HFFc6 (cell line): ENCODE results near the gene RNU6-1. TPM values are rescaled to one million over a fixed set of nuclear protein-coding genes. Genes with fewer than 3 reads are reported as not detected.

Experiments used
- DNase-seq: peaks from one replicate; pipeline ENCODE4 v3.0.0-alpha.2; 2018
- H3K27ac Mint-ChIP-seq: 2 replicates; pipeline ENCODE4 v1.8.0; 2020; ENCODE audit warnings: mild to moderate bottlenecking, mixed read lengths
- H3K27me3 Mint-ChIP-seq: 2 replicates; pipeline ENCODE4 v1.8.0; 2021; ENCODE audit warnings: mild to moderate bottlenecking, moderate library complexity, mixed read lengths; ENCODE audit not compliant: insufficient read depth
- H3K36me3 Mint-ChIP-seq: 2 replicates; pipeline ENCODE4 v1.8.0; 2021; ENCODE audit warnings: low read depth, mixed read lengths
- H3K4me1 Mint-ChIP-seq: 2 replicates; pipeline ENCODE4 v1.8.0; 2020; ENCODE audit warnings: low read depth, mixed read lengths
- H3K4me3 Mint-ChIP-seq: 2 replicates; pipeline ENCODE4 v1.8.0; 2020; ENCODE audit warnings: mild to moderate bottlenecking, moderate library complexity, mixed read lengths
- H3K9me3 Mint-ChIP-seq: 2 replicates; pipeline ENCODE4 v1.8.0; 2020; ENCODE audit warnings: mild to moderate bottlenecking, mixed read lengths
- total RNA-seq, 6 experiments: library from RNA; stranded (reverse); fragmentation: NEBNext Ultra II Directional; extraction: Animal tissue kit (Norgen Biotek cat#: 25700); gene quantifications; 2 replicates in 1 of 6; 3 replicates in 5 of 6; pipeline ENCODE4 v1.2.3, GENCODE V29; 2021
- TF ChIP-seq, protein P1 (sequence below): fragments of 200-600 bp; sonication (generic); IDR thresholded peaks from 2 replicates; pipeline ENCODE4 v1.5.0; 2021; ENCODE audit warnings: antibody characterized with exemption, mild to moderate bottlenecking

RNU6-1 gene
- total RNA-seq, 6 experiments from 2014 or later: not detected

DNA sequence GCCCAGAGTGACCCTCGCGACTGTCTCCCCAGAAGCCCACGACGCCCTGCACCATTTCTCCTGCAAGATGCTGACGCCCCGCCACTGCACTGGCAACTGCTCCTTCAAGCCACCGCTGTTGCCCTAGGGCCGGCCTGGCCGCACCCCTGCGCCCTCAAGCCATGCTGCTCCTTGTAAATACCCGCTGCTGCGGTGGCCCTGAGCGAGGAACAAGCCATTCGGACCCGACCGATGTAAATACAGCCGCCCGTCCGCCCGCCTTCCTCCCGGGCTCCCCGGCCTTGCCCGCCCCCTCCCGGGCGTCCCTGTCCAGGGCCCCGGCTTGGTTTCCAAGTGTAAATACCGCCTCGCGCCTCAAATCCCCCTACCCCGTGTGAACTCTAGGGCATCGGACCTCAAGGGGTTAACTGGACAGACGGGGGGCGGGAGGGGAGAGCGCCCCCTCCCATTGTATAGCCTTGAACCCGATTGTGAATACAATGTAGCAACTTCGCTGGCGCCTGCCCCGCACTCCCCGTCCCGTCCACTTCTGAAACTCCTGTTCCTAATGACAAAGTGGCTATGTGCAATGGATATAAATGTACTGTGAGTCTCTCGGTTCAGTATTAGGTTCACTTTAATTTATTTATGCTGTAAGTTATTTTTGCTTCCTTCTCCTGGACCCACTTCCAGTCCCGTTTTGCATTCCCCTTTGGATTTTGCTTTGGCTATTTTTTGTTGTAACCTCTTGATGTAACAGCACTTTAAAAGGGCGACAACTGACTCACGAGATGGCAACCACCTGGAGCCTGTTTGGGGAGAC, 5.9 kb downstream of the RNU6-1 start:
- H3K4me3 Mint-ChIP-seq: peak overlapping the region; percentile 82
- no peaks in the 10 kb centered on the region for H3K9me3 Mint-ChIP-seq
- H3K27ac Mint-ChIP-seq: no peak overlapping the region
- H3K36me3 Mint-ChIP-seq: no peaks in the 10 kb centered on the region
- peaks cover 27% of the 10 kb centered on the region for H3K4me1 Mint-ChIP-seq
- H3K27me3 Mint-ChIP-seq: peaks cover 46% of the 10 kb centered on the region
- DNase-seq: no peak
- TF ChIP-seq, protein P1, sequence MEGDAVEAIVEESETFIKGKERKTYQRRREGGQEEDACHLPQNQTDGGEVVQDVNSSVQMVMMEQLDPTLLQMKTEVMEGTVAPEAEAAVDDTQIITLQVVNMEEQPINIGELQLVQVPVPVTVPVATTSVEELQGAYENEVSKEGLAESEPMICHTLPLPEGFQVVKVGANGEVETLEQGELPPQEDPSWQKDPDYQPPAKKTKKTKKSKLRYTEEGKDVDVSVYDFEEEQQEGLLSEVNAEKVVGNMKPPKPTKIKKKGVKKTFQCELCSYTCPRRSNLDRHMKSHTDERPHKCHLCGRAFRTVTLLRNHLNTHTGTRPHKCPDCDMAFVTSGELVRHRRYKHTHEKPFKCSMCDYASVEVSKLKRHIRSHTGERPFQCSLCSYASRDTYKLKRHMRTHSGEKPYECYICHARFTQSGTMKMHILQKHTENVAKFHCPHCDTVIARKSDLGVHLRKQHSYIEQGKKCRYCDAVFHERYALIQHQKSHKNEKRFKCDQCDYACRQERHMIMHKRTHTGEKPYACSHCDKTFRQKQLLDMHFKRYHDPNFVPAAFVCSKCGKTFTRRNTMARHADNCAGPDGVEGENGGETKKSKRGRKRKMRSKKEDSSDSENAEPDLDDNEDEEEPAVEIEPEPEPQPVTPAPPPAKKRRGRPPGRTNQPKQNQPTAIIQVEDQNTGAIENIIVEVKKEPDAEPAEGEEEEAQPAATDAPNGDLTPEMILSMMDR: peak; percentile 79

DNA sequence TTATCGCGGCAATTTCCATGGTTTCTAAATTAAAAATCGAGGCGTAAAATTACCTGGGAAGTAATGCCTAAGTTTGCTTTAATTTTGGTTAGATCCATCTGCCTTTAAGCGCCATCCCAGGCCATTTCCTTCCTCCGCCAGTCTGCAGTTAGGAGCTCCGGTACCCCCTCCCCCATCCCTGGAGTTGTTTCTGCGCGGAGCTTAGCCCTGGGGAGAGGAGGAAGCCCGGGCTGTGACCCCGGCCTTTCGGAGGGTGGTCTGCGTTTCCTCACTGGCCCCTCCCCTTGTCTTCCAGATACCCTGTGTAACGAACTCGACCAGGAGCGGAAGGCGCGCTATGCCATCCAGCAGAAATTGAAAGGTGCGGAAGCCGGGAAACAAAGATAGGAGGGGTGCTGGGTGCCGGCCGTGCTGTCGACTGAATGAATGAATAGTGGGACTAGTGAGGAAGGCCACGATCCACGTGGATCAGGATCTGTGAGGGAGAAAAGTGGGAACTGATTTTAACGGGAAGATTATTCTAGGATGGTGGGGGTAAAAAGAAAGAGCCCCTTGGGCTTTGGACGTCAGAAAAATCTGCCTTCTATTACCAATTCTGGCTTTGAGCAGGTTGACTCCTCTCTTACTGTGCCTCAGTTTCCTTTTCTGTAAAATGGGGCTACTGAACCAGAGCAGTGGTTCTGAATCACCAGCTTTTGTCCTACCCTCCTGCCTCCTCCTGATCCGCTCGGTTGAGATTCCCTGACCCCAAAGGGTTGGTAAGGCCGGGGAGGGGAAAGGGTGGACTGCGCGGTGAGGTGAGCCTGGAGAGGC, 6.7 kb downstream of the RNU6-1 start:
- no peaks in the 10 kb centered on the region; the same call in 1 of the 2 replicates for H3K9me3 Mint-ChIP-seq
- DNase-seq: no peak
- H3K27ac Mint-ChIP-seq: no peak overlapping the region
- TF ChIP-seq, protein P1: no peak
- H3K36me3 Mint-ChIP-seq: no peaks in the 10 kb centered on the region
- H3K4me1 Mint-ChIP-seq: peaks cover 27% of the 10 kb centered on the region
- peak overlapping the region; percentile 82 for H3K4me3 Mint-ChIP-seq
- H3K27me3 Mint-ChIP-seq: peaks cover 53% of the 10 kb centered on the region

DNA sequence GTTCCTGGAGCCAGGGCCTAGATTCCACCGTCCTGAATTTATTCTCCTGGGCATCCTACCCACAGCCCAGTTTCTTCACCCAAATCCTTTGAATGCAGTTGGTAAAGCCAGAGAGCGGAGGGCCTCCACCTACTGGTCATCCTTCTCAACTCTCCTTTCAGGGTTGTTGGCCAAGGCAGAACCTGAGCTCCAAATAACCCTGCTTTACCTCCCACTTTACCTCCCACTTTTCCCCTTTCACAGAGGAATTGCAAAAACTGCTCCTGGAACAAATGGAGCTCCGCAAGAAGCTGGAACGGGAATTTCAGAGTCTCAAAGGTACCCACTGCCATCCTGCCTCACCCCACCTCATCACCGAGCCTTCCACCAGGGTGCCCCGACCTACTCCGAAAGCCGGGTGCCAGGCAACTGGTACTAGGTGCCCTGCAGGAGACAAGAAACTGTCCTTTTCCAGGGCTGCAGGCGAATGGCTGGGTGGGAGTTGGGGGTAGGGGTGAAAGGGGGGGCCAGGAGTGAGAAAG, 7.8 kb downstream of the RNU6-1 start:
- Mint-ChIP-seq H3K27ac (no peak overlapping the region), H3K27me3 (peaks cover 53% of the 10 kb centered on the region), H3K36me3 (no peaks in the 10 kb centered on the region), H3K9me3 (no peaks in the 10 kb centered on the region; the same call in 1 of the 2 replicates), H3K4me3 (no peak overlapping the region), H3K4me1 (peaks cover 27% of the 10 kb centered on the region)
- TF ChIP-seq, protein P1: peak; percentile 64
- DNase-seq: peak; percentile 46

DNA sequence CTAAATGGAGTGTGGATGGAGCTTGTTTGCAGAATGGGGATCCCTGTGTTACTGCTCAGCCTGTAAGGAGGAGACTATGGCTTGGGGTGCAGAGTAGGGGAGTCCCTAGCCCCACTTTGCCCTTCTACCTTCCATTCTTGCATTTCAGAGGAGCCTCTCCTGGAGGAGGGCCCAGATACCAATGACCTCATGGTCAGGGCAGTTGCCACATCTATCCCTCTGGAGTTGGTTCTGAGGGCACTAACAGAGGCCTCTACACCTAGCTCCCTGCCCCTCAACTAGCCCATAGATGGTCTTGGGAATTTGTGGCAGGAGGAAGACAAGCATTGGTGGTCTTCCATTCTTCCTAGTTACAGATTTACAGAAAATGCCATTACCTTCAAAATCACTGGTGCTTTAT, 8.5 kb downstream of the RNU6-1 start:
- H3K27me3 Mint-ChIP-seq: peaks cover 52% of the 10 kb centered on the region
- H3K9me3 Mint-ChIP-seq: peaks cover 1% of the 10 kb centered on the region; the same call in 1 of the 2 replicates
- peaks cover 25% of the 10 kb centered on the region for H3K4me1 Mint-ChIP-seq
- H3K27ac Mint-ChIP-seq: no peak overlapping the region
- H3K36me3 Mint-ChIP-seq: peaks cover 1% of the 10 kb centered on the region; the same call in 1 of the 2 replicates
- DNase-seq: no peak
- H3K4me3 Mint-ChIP-seq: no peak overlapping the region
- TF ChIP-seq, protein P1: no peak

DNA sequence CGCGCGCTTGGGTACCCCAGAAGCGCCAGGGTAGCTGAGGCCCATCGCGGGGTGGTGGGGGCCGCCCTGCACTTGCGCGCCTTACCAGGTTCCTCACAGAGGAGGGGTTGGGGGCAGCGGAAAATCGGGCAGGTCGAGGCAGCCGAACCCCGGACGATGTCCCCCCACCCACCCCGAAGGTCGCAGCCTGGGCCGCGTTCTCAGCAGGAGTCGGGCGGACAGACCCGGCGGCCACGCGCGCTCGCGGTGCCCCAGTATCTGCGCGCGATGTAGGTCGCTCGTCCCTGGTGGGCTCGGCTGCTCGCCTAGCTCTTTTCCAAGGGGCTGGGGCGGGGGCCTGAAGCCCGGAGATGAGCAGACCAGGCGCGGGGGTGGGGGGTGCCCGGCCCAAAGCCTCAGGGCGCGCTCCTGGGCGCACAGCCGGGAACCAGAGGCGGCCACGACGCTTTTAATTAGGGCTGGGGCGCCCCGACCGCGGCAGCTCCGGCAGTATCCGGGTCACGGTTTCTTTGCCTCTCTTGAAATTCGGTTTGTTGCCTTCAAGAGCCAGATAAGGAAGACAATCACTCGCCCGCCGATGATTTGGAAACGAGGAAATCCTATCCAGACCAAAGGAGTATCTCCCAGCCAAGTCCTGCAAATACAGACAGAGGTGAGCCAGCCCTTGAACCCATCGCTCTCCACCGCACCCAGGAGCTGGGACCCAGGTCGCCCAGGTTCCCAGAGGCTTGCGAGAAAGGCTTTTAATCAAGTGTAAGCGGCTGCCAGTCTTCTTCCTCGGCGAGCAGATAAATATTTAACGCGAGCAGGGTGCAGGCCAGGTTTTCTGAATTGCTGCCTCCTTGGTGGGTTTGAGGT, 10.0 kb downstream of the RNU6-1 start:
- DNase-seq: no peak
- Mint-ChIP-seq H3K4me3 (no peak overlapping the region), H3K27me3 (peaks cover 46% of the 10 kb centered on the region), H3K9me3 (peaks cover 7% of the 10 kb centered on the region; the same call in 1 of the 2 replicates), H3K27ac (no peak overlapping the region), H3K36me3 (peaks cover 7% of the 10 kb centered on the region; the same call in 1 of the 2 replicates), H3K4me1 (peaks cover 16% of the 10 kb centered on the region)
- TF ChIP-seq, protein P1: no peak
